NCI-H2107 treated with DMSO at 0.1 percent for 48 hours (cell line): Measurements from ENCODE around the gene INO80.

Experiments
- DNase-seq: peaks from one replicate; lab custom pipeline; 2025; ENCODE audit not compliant: unreplicated experiment; lab: John Stamatoyannopoulos, UW

Gene INO80

GRCh38 chr15:40931300-40932142, 184.6 kb downstream of the INO80 start:
- DNase-seq, result no peak

- no peak for DNase-seq
These were observed 185.4 kb downstream of the INO80 start for GRCh38 chr15:40930430-40931299.

- no peak for DNase-seq
These were observed 186.2 kb downstream of the INO80 start for GRCh38 chr15:40929660-40930429.
